CD4-positive, alpha-beta T cell (primary cell): Measurements from ENCODE around the gene DLG5. TPM values are rescaled to one million over a fixed set of nuclear protein-coding genes. Genes with fewer than 3 reads are reported as not detected.
"Not testable (repeated sequence)": the region's sequence is repeated elsewhere in the genome, so short reads cannot be mapped to it uniquely, and the experiment has no call there.

Source experiments
- ATAC-seq: fragments of 200-7000 bp; cut with Tn5 transposase; one replicate; pipeline ENCODE4 v1.10.0; 2022; ENCODE audit warnings: mild to moderate bottlenecking; ENCODE audit not compliant: poor library complexity
- CTCF ChIA-PET: fragments of 350-600 bp; sonication (Branson Sonifier 250); formaldehyde crosslinking; loops from one replicate; lab custom pipeline; 2021; ENCODE audit warnings: antibody characterized with exemption, inconsistent platforms; lab: Charles Lee
- POLR2A ChIA-PET: fragments of 350-600 bp; sonication (Branson Sonifier 250); formaldehyde crosslinking; loops from one replicate; lab custom pipeline; 2021; ENCODE audit warnings: antibody characterized with exemption, inconsistent platforms; lab: Charles Lee
- DNase-seq, 14 experiments: peaks; one replicate each; pipeline ENCODE4 v3.0.0-alpha.2; 2013 to 2020; ENCODE audit warnings: mixed read lengths in 2 of 14
- H3K27ac ChIP-seq, 2 donors: one replicate each; pipeline versions ENCODE4 v1.5.1 to v1.7.0; 2013; ENCODE audit warnings: low read length in 2 of 2, low read depth in 1 of 2, mild to moderate bottlenecking in 1 of 2
- H3K27me3 ChIP-seq, 2 experiments: 1 replicate in 1 of 2; 2 replicates in 1 of 2; pipeline versions ENCODE4 v1.6.1 to v1.7.0; 2013; ENCODE audit warnings: low read length in 2 of 2, control low read depth in 1 of 2, mild to moderate bottlenecking in 1 of 2, moderate library complexity in 1 of 2; ENCODE audit not compliant: insufficient read depth in 2 of 2, control insufficient read depth in 1 of 2
- H3K36me3 ChIP-seq: one replicate; pipeline ENCODE4 v1.6.1; 2013; ENCODE audit warnings: low read length, control low read depth; ENCODE audit not compliant: insufficient read depth
- H3K4me1 ChIP-seq: one replicate; pipeline ENCODE4 v1.6.1; 2013; ENCODE audit warnings: low read length, control low read depth; ENCODE audit not compliant: insufficient read depth
- H3K4me3 ChIP-seq: one replicate; pipeline ENCODE4 v1.5.1; 2013; ENCODE audit warnings: mild to moderate bottlenecking, low read length, moderate library complexity
- H3K9me3 ChIP-seq, 2 experiments: 1 replicate in 1 of 2; 2 replicates in 1 of 2; pipeline versions ENCODE4 v1.6.1 to v1.7.0; 2013; ENCODE audit warnings: low read length in 2 of 2, mild to moderate bottlenecking in 2 of 2, control low read depth in 1 of 2, moderate library complexity in 1 of 2; ENCODE audit not compliant: control insufficient read depth in 1 of 2, insufficient read depth in 1 of 2
- H3K27ac Mint-ChIP-seq: one replicate; pipeline ENCODE4 v1.8.0; 2020; ENCODE audit warnings: mixed read lengths
- H3K27me3 Mint-ChIP-seq: one replicate; pipeline ENCODE4 v1.8.0; 2021; ENCODE audit warnings: mixed read lengths
- H3K36me3 Mint-ChIP-seq: one replicate; pipeline ENCODE4 v1.8.0; 2021; ENCODE audit warnings: low read depth, mixed read lengths
- H3K4me1 Mint-ChIP-seq: one replicate; pipeline ENCODE4 v1.8.0; 2021; ENCODE audit warnings: low read depth, mixed read lengths
- H3K4me3 Mint-ChIP-seq: one replicate; pipeline ENCODE4 v1.8.0; 2020; ENCODE audit warnings: mild to moderate bottlenecking, mixed read lengths
- H3K9me3 Mint-ChIP-seq: one replicate; pipeline ENCODE4 v1.8.0; 2020; ENCODE audit warnings: mixed read lengths
- CTCF ChIP-seq: fragments of 200-600 bp; IDR thresholded peaks from one replicate; pipeline ENCODE4 v1.8.0; 2022; ENCODE audit warnings: antibody characterized with exemption, mild to moderate bottlenecking
- intact Hi-C, 2 experiments: fragments of 100-400 bp; cut with DNase I in 1 of 2; cut with micrococcal nuclease in 1 of 2; formaldehyde crosslinking; loops; one replicate each; pipeline versions ENCODE4 v1.15.1 to v1.9.0; 2023 to 2025; cut with DNase I, micrococcal nuclease
- total RNA-seq, 174 experiments: library from RNA in 2 of 174; stranded (reverse) in 2 of 174; gene quantifications; one replicate each; pipeline ENCODE4 v1.2.3 and lab custom pipeline; 2021 to 2026

Gene DLG5
- total RNA-seq, 2 experiments from 2014 or later, result 7.1 to 7.4 TPM

- Histone ChIP-seq H3K4me1 (no peaks in the 10 kb centered on the region), H3K27ac (no peak overlapping the region), H3K9me3 (no peaks in the 10 kb centered on the region), H3K27me3 (peaks cover 0 to 4% of the 10 kb centered on the region in 2 experiments), H3K4me3 (no peak overlapping the region), H3K36me3 (no peaks in the 10 kb centered on the region)
- no peak for ATAC-seq
- H3K36me3 Mint-ChIP-seq, result no peaks in the 10 kb centered on the region
- H3K27ac Mint-ChIP-seq, result no peak overlapping the region
- no peaks in the 10 kb centered on the region for H3K9me3 Mint-ChIP-seq
- DNase-seq, result no peak
- H3K4me1 Mint-ChIP-seq, result no peaks in the 10 kb centered on the region
- H3K27me3 Mint-ChIP-seq, result no peaks in the 10 kb centered on the region
- intact Hi-C loops, result no loop called here
- TF ChIP-seq CTCF, result no peak
- CTCF ChIA-PET, result no interaction called here
- POLR2A ChIA-PET, result interaction anchor here (1.0 kb wide), 1 partner anchor 37 kb away, joined by 3 read pairs; no protein-coding TSS in a partner anchor
- no peak overlapping the region for H3K4me3 Mint-ChIP-seq
Observed at GRCh38 chr10:77768039-77768438, 158.5 kb downstream of the DLG5 start.

GRCh38 chr10:77763453-77764430 is 162.8 kb downstream of the DLG5 start:
- no peaks in the 10 kb centered on the region for H3K9me3 ChIP-seq
- CTCF ChIA-PET, result no interaction called here
- POLR2A ChIA-PET, result no interaction called here
- no peak overlapping the region for H3K27ac ChIP-seq
- no peak for TF ChIP-seq CTCF
- intact Hi-C loops, result no loop called here
- Mint-ChIP-seq H3K9me3 (no peaks in the 10 kb centered on the region), H3K27me3 (no peaks in the 10 kb centered on the region), H3K4me1 (no peaks in the 10 kb centered on the region), H3K4me3 (no peak overlapping the region), H3K27ac (no peak overlapping the region), H3K36me3 (no peaks in the 10 kb centered on the region)
- H3K27me3 ChIP-seq, result peaks cover 0 to 4% of the 10 kb centered on the region in 2 experiments
- no peak for DNase-seq
- no peaks in the 10 kb centered on the region for H3K4me1 ChIP-seq
- H3K4me3 ChIP-seq, result no peak overlapping the region
- H3K36me3 ChIP-seq, result no peaks in the 10 kb centered on the region
- ATAC-seq, result no peak

GRCh38 chr10:77758406-77758805 is 168.1 kb downstream of the DLG5 start:
- H3K36me3 Mint-ChIP-seq, H3K27ac ChIP-seq, H3K9me3 ChIP-seq, intact Hi-C loops, POLR2A ChIA-PET, ATAC-seq, H3K36me3 ChIP-seq, DNase-seq, H3K9me3 Mint-ChIP-seq, H3K27me3 ChIP-seq, H3K4me3 ChIP-seq, H3K4me1 ChIP-seq, H3K4me3 Mint-ChIP-seq, H3K27ac Mint-ChIP-seq, H3K4me1 Mint-ChIP-seq: not testable (repeated sequence)
- CTCF ChIA-PET, result interaction anchor here (0.6 kb wide), 1 partner anchor 17 kb away, joined by 3 read pairs; no protein-coding TSS in a partner anchor
- peaks cover 11% of the 10 kb centered on the region for H3K27me3 Mint-ChIP-seq
